ENCODE measurements around the gene CUX1. TPM values are rescaled to one million over a fixed set of nuclear protein-coding genes. Genes with fewer than 3 reads are reported as not detected.

The CUX1 gene
- total RNA-seq, 4 donors from 2014 or later: 93.8 to 156 (median 112) TPM

- WGBS, 2 donors: 68% methylated on average over 2 of the region's 2 CpGs
- Histone ChIP-seq H3K4me1 (peaks cover 9% of the 10 kb centered on the region in 2 donors), H3K27ac (peak overlapping the region; percentile 10 to 30 (median 24)), H3K36me3 (peaks cover 4 to 5% of the 10 kb centered on the region in 2 donors), H3K4me3 (replicated peaks in 1 of 3) (no peak overlapping the region), H3K9me3 (no peaks in the 10 kb centered on the region), H3K27me3 (no peaks in the 10 kb centered on the region)
- TF ChIP-seq, protein P1, sequence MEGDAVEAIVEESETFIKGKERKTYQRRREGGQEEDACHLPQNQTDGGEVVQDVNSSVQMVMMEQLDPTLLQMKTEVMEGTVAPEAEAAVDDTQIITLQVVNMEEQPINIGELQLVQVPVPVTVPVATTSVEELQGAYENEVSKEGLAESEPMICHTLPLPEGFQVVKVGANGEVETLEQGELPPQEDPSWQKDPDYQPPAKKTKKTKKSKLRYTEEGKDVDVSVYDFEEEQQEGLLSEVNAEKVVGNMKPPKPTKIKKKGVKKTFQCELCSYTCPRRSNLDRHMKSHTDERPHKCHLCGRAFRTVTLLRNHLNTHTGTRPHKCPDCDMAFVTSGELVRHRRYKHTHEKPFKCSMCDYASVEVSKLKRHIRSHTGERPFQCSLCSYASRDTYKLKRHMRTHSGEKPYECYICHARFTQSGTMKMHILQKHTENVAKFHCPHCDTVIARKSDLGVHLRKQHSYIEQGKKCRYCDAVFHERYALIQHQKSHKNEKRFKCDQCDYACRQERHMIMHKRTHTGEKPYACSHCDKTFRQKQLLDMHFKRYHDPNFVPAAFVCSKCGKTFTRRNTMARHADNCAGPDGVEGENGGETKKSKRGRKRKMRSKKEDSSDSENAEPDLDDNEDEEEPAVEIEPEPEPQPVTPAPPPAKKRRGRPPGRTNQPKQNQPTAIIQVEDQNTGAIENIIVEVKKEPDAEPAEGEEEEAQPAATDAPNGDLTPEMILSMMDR (IDR thresholded peaks at IDR 0.05): no peak
- TF ChIP-seq POLR2A (IDR thresholded peaks at IDR 0.05): no peak
- intact Hi-C loops (cut with DNase I): no loop called here
- no peak for DNase-seq
Measured at GRCh38 chr7:102312317-102312716, 494.9 kb downstream of the CUX1 start.

DNA sequence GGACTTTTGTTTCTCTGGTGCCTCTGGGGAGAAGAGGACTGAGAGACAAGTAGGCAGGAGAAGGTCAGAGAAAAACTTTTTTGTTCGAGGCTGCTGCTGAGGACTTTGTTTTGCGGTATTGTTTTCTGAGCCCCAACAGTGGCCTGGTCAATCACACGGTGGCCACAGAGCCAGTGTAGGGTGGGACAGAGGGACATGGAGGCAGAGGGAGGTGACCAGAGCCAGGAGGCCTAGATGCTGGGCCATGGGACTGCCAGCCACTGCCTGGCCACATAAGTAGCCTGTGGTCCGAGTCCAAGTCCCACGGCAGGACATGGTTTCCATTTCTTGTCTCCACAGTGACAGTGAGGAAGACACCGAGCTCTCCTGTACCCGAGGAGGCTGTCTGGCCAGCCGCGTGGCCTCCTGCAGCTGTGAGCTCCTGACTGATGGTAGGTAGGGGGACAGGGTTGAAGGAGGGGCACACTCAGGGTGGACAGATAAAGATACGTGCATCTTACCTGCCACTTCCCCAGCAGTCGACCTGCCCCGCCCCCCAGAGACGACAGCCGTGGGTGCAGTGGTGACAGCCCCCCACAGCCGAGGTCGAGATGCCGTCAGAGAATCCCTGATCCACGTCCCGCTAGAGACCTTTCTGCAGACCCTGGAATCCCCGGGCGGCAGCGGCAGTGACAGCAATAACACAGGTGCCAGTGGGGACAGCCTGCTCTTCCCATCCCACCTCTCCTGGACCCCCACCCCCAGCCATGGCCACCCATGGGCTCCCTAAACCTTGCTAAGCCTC is 496.8 kb downstream of the CUX1 start:
- TF ChIP-seq POLR2A (IDR thresholded peaks at IDR 0.05): no peak
- Histone ChIP-seq H3K36me3 (peaks cover 4 to 5% of the 10 kb centered on the region in 2 donors), H3K4me3 (replicated peaks in 1 of 3) (no peak overlapping the region), H3K4me1 (peaks cover 5 to 14% of the 10 kb centered on the region in 2 donors), H3K27me3 (no peaks in the 10 kb centered on the region), H3K9me3 (no peaks in the 10 kb centered on the region), H3K27ac (no peak overlapping the region)
- DNase-seq: no peak
- WGBS, 2 donors: 90 to 91% methylated on average over 13 to 16 of the region's 22 CpGs
- intact Hi-C loops (cut with DNase I): no loop called here

GRCh38 chr7:102317231-102318059 is 500.0 kb downstream of the CUX1 start:
- TF ChIP-seq, protein P1 (IDR thresholded peaks at IDR 0.05): no peak
- TF ChIP-seq POLR2A (IDR thresholded peaks at IDR 0.05): no peak
- H3K4me3 ChIP-seq (replicated peaks in 1 of 3): no peak overlapping the region
- no peak for DNase-seq
- peak overlapping the region in 1 of 3 donors; percentile 36 for H3K27ac ChIP-seq
- H3K36me3 ChIP-seq: peaks cover 4 to 5% of the 10 kb centered on the region in 2 donors
- no peaks in the 10 kb centered on the region for H3K27me3 ChIP-seq
- intact Hi-C loops (cut with DNase I): no loop called here
- 86 to 88% methylated on average over 17 to 19 of the region's 24 CpGs for WGBS, 2 donors
- H3K4me1 ChIP-seq: peaks cover 3 to 16% of the 10 kb centered on the region in 2 donors
- H3K9me3 ChIP-seq: no peaks in the 10 kb centered on the region

GRCh38 chr7:102318482-102318971 is 501.1 kb downstream of the CUX1 start:
- DNase-seq: peak; percentile 73 to 83
- peak overlapping the region; percentile 38 to 59 (median 58) for H3K27ac ChIP-seq
- WGBS, 2 donors: 50 to 53% methylated on average over 4 to 6 of the region's 7 CpGs
- H3K4me1 ChIP-seq: peaks cover 0 to 17% of the 10 kb centered on the region in 2 donors
- intact Hi-C loops (cut with DNase I): no loop called here
- no peaks in the 10 kb centered on the region for H3K27me3 ChIP-seq
- TF ChIP-seq, protein P1 (IDR thresholded peaks at IDR 0.05): peak in 4 of 6 experiments; percentile 15 to 48 (median 16)
- no peak for TF ChIP-seq POLR2A (IDR thresholded peaks at IDR 0.05)
- no peaks in the 10 kb centered on the region for H3K9me3 ChIP-seq
- peaks cover 4 to 5% of the 10 kb centered on the region in 2 donors for H3K36me3 ChIP-seq
- no peak overlapping the region for H3K4me3 ChIP-seq (replicated peaks in 1 of 3)

GRCh38 chr7:102319671-102320070 is 502.2 kb downstream of the CUX1 start:
- H3K4me3 ChIP-seq (replicated peaks in 1 of 3): no peak overlapping the region
- TF ChIP-seq, protein P1 (IDR thresholded peaks at IDR 0.05): no peak
- no peak for TF ChIP-seq POLR2A (IDR thresholded peaks at IDR 0.05)
- H3K36me3 ChIP-seq: peaks cover 0 to under 1% of the 10 kb centered on the region in 2 donors
- H3K9me3 ChIP-seq: no peaks in the 10 kb centered on the region
- H3K4me1 ChIP-seq: peaks cover 0 to 17% of the 10 kb centered on the region in 2 donors
- no peaks in the 10 kb centered on the region for H3K27me3 ChIP-seq
- intact Hi-C loops (cut with DNase I): no loop called here
- 89 to 94% methylated on average over 3 of the region's 3 CpGs for WGBS, 2 donors
- DNase-seq: no peak
- H3K27ac ChIP-seq: peak overlapping the region in 1 of 3 donors; percentile 38
